ENCODE results near the gene PKM.

PKM gene

DNA sequence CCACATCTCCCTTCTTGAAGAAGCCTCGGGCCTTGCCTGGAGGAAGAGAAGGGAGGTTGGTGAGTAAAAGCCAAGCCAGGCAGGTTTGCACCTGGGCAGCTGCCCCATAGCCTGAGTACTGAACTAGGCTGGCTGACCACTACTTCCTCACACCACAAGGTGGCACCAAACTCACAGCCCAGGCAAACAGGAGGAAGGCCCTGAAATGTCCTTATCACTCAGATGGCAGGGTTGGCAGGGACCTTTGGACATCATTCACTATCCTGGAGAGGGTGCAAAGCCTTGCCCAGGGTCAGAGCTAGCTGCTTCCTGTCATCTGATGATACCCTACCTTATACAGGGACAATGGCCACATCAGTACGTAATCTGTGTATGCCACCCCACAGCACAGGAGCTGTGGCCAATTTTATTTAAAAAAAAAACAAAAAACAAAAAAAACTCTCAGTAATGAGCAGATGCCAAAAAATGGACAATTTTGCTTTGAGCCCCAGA lies 31.2 kb downstream of the PKM start:
- DNase-seq: no peak

DNA sequence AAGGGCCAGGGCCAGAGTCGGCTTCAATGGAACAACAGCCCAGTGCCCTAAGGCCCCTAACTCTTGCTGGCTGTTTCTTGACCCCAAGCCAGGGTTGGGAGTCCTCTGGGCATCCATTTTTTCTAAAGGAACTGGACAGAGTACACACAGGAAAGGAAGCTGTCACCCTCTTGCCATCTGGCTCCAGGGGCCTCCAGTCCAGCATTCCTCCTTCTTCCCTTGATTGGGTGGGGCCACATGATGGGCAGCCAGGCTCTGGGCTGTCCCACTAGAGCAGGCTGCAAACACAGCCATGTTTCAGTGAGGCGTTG lies 31.8 kb downstream of the PKM start:
- DNase-seq: no peak

DNA sequence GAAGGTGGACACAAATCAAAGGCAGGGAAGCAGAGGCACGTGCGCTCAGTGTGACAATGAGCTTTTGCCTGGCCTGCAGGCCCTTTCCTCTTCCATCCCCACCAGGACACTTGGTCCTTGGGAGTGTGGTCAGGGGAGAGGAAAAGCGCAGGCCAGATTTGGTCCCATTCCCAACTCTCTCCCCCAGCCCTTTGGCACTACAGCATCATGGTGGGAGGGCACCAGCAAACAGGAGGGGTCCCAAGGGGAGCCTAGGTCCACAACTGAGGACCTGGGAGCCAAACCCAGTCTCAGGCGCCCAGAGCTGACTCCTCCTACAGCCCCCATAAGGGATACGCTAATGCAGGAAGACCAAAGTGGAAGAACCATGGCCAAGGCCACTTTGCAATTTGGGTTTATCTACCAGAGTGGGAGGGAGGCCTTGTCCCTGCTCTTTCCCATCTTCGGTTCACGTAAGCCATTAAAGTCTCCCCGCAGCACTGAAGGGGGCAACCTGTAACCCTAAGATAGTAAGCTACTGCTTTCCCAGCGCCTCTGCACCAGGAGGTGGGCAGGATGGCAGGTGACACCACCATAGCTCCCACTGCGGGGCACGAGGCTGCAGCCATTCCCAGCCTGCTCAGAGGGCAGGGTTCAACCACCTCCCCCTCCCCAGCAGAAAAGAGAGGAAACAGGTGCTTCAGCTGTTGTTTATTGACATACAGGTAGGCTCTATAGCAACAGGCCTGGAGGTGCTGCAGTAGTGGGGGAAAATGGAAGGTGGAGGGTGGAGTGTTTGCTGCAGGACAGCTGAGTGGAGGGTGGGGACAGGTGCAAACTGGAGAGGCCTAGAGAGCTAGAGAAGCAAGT lies 32.4 kb downstream of the PKM start:
- no peak for DNase-seq

DNA sequence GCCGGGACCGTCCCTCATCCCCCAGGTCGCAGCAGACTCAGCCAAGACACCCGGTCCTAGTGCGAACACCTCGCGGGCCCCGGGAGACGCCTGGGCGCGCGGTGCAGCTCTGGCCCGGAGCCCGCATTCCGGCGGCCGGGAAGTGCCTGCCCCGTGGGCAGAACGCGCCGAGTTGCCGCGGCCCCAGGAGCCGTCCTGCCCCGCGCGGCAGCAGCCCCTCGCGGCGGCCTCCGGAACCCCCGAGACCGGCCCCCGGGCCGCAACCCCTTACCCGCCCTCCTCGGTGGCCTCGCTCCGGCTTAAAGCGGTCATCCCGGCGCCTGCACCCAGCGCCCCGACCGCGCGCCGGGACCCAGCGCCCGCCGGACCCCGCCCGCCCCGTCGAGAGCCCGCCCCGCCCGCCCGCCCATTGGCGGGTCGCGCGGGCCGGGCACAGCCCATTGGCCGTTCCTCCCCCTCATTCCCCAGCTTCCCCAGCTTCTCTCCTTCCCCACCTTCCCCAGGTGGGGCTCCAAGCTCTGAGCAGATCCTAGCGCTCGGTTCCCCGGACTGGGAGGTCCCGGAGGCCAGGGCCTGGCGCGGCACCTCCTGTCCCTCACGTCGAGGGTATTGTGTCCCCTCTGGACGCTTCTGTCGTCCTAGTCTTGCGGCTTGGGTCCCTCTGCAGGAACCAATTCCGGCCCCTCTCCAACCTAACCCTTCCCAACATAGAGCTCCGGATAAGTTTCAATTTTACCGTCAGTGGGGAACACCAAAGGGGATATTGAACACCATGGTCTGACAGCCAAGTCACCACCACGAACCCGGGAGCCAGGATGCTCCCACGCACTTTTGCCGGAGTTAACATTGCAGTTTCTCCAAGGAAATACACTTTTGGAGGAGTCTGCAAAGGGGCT lies 33.3 kb downstream of the PKM start, which contains the start of gene GRAMD2A:
TSS of gene GRAMD2A (minus strand) at position 328 of the 896 bp plus-strand sequence.
- DNase-seq: no peak

DNA sequence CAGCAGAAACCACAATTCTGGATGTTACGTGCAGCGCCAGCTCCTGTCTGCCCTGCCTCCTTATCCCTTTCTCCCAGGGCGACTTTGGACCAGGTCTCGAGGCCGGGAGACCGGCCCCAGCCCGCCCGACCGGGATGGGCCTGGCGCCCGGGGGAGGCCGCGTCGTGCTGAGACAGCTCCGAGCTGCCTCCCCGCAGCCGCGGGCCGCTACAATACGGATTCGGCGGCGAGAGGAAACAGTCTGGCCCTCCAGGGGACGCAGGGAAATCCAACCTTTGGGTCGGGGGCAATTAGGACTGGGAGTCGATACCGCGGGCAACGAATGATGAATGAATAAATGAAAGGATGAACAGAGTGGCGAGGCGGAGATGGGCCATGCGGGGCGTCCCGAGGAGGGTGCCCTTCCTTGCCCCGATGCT lies 33.9 kb downstream of the PKM start:
- DNase-seq: no peak

DNA sequence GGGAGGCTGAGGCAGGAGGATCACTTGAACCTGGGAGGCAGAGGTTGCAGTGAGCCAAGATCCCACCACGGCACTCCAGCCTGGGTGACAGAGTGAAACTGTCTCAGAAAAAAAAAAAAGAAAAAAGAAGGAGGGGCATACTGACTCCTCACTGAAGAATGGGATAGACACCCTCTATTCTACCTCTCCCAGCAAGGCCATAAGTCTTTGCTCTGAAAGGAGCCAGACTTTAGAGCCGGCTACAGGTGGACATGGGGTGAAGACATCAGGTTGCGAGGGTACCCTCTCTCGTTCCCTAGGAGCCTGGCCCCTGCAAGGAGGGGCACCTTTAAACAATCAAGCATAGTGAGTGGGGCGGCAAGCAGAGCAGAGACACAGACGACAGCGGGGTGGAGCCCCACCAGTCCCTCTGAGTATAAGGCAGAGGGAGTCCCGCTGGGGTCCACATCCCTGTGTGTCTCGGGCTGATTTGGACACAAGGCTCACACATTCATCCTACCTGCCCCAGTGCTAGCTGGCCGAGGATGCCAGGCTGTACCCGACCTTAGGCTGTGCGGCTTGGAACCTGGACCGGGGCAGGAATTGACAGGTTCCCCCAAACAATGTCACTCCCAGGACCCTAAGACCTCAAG lies 34.5 kb downstream of the PKM start:
- no peak for DNase-seq

DNA sequence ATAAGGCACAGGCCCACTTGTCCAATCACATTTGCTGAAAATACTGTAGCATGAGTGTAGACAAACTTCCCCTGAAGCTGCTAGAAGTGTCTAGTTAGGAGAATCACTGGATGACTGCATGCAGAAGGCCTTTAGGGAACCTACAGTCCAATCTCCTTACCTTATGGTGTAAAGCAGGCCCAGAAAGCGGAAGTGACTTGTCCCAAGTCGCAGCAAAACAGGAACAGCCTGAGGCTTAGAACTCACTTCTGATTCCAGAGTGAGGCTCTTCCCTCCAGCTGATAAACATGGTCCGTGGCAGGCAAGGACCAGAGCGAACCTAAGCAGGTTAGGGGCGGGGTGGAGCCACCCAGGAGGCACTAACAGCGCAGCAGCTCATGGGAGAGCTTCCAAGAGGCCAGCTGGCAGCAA lies 35.9 kb downstream of the PKM start:
- no peak for DNase-seq

DNA sequence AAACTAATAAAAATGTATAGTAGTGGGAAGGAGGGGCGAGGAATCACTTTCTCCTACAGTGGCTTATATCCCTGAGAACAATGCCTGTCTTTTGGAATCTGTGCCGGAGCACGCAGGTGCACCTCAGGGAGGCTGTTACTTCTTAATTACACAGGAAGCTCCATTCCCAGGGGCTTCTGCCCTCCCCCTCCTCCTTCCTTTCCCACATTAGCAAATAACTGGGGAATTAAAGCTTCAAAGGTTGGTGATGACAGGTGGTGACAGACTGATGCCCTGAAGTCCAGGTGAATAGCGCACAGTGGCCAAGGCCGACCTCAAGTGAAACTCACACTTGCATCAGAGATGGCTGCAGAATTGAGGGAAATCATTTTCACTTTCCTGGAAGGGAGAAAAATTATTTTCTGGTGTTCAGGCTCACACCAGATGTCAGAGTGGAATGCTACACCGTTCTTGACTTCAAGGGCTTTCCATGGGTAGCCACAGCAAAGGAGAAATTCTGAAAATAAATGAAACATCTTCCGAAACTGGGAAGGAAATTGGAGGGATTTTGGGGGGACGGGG lies 37.1 kb downstream of the PKM start:
- no peak for DNase-seq

DNA sequence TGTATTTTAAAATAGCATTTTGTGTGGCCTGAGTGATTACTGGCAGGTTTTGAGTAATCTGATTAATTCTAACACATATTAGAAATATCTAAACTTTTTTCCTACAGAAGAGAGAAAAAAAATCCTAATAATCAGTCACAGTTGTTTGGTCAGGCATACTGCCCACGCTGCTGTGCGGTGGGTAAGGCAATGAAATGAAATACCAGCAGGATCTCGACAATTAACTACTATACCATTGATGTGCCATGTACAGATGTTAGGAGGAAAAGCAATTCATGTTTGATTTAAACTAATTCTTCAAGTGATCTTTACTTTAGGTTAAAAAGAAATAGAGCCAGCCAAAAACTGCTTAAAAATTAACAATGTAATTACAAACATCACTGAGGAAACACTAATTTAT lies 38.6 kb downstream of the PKM start:
- no peak for DNase-seq

DNA sequence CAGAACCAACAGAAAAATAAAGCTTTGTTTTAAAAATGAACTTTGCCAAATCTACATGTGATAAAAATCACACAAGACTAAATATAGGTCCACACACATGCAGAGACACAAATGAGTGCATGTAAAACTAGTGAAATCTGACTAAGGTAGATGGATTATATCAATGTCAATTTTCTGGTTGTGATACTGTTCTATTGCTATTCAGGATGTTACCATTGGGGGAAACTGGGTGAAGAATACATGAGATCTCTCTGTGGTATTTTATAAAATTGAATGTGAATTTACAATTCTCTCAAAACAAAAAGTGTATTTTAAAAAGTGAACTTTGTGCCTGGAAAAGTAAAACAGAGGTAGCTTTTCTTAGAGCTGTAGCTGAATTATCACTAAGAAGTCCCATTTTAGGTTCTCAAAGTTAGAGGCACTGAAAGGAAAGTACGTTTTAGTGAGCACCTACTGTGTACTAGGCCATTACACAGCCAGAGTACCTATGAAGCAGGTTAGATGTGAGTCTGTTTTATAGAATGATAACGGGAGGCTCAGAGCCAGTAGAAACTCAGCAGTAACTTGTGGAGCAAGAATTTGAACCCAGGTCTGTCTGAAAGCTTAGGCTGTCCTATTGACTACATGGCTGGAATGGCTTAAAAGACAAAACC lies 41.6 kb downstream of the PKM start:
- DNase-seq: no peak

DNA sequence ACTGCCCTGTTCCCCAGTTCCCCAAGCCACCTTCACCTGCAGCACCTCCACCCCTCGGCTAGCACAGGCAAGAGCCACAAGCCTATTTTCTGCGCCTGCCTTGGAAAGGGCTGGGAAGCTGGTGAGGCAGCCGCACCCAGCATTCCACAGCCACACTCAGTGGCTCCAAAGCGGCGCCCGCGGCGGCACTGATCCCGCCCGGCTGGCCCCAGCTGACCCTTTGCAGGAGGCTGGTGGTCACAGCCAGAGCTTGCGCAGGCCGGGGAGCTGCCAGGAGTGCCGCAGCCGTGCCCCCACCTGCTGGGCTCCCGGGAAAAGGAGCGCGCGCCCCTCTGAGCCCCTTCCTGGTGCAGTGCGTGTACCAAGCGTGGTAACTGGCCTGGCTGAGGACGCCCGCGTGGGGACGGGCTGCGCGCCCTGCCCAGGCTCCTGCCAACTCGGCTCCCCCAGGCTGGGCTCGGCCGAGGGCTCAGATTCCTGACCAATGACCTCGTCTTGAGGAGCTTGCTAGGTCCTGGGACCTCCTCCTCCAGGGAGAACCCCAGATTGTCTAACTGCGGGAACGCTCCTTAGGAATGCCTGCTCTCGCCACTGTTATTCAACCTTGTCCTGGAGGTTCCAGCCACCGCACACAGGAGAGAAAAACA lies 46.7 kb downstream of the PKM start:
- DNase-seq: no peak

DNA sequence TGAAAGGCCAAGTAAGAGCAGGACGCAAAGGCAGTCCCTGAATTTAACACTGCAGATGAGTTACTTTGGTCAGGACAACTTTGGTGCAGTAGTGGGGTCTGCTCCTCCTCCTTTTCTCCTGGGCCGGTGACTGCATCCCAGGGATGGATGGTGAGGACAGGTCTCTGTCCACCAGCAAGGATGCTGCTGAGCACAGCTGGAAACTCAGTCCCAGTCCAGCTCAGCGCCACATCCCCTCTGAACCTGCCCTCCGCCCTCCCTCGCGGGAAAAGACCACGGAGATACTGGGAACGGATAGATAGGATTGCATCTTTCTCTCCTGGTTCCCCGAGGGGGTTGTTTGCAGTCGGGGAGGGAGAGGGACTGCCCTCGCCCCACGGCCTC lies 47.2 kb downstream of the PKM start:
- DNase-seq: no peak

DNA sequence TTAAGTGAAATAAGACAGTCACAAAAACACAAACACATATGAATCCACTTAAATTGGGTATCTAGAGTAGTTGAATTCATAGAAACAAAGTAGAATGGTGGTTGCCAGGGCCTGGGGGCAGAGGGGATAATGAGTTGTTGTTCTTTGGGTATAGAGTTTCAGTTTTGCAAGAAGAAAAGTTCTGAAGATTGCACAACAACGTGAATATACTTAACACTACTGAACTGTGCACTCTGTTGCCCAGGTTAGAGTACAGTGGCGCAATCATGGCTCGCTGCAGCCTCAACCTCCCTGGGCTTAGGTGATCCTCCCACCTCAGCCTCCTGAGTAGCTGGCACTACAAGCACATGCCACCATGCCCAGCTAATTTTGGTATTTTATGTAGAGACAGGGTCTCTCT lies 48.3 kb downstream of the PKM start:
- DNase-seq: no peak

DNA sequence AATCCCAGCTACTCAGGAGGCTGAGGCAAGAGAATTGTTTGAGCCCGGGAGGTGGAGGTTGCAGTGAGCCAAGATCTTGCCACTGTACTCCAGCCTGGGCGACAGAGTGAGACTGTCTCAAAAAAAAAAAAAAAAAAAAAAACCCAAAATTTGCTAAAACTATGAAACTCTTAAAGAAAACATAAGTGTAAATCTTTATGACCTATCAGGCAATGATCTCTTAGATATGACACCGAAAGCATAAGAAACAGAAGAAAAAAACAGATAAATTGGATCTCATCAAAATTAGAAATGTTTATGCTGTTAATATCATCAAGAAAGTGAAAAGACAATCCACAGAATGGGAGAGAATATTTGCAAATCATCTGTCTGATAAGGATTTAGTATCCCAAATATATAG lies 48.7 kb downstream of the PKM start:
- DNase-seq: no peak

DNA sequence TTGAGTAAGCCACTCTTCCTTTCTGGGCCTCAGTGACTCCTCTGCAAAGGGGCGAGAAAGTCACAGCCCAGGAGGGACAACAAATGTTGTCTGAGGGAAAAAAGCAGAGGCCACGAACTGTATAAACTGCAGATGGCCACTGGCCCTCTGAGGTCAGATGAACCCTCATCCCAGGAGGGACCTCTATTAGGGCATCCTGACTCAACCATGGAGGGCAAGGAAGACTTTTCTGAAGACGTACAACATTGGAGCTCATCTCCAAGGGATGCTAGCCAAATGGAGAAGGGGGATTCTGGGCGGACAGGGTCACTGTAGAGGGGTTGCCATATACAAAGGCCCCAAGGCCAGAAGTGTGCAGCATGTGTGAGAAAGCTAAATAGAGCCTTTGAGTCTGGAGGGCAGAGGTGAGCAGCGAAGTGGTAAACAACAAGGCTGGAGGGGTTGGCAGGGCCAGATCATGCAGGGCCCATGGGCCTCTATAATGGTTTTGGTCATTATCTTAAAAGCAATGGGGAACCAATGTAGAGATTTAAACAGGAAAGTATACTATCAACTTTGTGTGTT lies 50.1 kb downstream of the PKM start:
- no peak for DNase-seq

DNA sequence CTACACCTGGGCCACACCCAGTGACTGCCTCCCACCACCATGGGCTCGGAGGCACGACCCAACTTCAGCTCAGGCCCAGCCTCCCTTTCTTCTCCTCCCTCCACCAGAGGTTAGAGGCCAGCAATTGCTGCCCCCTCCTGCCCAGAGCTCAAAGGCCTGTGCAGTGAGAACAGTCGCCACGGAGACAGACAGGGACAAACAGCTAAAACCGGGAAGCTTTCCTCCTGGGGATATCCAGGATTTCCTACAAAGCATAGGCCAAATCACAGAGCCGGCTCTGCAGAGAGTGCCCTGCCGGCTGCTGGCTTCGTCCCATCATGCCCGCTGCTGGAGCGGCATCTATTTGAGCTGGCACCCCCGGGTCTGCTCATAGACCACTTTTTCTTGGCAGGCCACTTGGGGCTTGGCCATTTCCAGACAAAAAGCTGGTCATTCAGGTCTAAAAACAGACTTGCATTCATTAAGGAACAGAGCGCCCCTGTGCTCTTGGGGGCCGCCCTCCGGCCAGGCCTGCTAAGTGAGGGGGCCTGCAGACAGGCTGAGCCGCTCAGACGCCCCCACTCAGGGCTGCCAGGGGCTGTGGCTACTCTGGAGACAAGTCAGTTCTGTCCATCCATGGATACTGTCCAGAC lies 50.9 kb downstream of the PKM start:
- DNase-seq: no peak

DNA sequence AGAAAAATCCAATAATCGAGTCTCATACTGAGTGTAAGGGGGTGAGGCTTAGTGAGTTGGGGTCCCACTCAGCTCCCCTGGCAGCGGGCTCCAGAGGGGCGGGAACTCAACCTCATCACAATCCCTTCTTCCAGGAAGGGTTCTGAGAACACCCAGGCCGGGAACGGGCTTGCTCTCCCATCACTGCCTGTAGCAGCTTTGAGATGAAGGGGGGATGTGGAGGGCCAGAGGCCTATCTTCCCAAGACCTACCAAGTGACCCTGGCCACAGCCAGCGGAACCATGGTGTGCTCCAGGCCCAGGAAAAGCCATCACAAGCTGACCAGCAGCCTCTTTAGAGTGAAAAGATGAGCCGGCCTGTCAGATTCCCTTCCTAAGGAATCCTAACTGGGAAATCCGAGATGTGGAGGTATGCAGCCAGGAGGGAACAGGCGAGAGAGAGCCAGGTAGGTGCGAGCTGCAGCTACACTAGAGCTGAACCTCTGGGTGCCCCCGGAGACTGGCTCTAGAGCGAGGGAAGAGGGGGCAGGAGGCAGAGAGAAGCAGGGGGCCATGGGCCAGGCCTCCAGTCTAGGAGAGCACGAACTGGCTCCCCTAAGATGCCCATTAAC lies 51.9 kb downstream of the PKM start:
- no peak for DNase-seq

DNA sequence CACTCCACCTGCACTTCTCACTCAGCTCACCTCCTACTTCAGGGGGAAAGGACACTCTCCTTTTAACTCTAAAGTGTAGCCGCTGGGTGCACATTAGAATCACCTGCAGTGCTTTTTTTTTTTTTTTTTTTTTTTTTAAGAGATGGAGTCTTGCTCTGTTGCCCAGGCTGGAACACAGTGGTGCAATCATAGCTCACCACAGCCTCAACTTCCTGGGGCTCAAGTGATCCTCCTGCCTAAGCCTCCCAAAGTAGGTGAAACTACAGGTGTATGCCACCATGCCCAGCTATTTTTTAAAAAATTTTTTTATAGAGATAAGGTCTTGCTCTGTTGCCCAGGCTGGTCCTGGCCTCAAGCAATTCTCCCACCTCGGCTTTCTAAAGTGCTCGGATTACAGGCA lies 54.2 kb downstream of the PKM start:
- DNase-seq: no peak

DNA sequence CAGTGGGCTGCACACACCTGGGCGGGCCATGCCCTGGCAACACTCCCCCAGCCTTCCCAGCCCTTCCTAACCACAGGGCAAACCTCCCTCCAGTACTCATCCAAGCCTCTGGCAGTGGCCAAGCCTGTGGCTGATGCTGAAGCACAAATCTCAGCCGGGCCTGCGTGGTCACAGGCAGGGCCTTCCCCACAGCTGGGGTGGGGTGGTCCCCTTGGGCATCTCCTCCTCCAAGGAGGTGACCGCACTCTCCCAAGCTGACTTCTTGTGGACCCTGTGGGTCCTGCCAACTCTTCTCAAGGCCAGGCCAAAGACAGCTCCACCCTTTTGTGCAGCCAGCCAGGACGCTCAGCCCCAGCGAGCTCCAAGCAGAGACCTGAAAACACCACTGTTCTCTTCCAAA lies 54.8 kb downstream of the PKM start:
- DNase-seq: no peak

DNA sequence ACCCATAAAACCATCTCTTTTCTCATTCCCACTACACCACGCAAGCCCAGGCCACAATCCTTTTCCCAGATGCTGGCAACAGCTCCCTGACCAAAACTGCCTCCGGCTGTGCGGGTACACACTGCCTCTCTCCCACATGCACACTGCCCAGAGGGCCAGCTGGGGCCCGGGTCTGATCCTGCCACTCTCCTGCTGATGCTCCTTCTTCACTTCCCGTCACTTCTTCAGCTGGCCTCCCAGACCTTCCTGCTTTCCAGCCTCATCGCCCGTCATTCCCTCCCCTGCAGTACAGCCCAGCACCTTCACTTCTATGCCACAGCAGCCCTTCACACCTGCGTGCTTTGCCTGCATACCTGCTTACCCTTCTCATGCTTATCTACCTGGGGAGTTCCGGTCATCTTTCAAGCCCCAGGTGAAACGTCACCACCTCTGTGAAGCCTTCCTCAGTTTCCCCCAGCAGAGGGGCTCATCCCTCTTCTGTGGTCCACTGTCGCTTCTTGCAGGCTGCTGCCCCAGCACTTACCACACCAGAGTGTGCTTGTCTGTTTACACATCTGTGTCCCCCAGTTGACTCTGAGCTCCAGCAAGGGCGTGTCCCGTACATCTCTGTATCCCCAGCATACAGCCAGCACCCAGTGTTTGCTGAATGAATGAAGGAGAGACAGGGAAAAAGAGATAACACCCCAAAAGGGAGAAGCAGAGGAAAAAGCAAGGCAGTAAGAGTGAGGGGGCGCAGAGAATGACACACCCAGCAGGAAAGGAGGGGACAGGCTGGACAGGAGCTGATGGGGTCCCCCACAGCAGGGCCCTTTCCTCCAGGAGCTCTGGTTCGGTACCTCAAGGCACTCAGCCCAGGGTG lies 55.6 kb downstream of the PKM start:
- no peak for DNase-seq

Measured in NCI-H446 treated with DMSO at 0.1 percent for 48 hours (cell line).